CD8-positive, alpha-beta memory T cell (primary cell): Measurements from ENCODE around the gene MEF2A. TPM values are rescaled to one million over a fixed set of nuclear protein-coding genes. Genes with fewer than 3 reads are reported as not detected.
A peak's percentile ranks its signal among the peaks of the same experiment; 100 is the strongest.

Experiments
- CTCF ChIA-PET: fragments of 350-600 bp; sonication (Branson Sonifier 250); formaldehyde crosslinking; loops from one replicate; lab custom pipeline; 2021; ENCODE audit warnings: antibody characterized with exemption; lab: Charles Lee
- POLR2A ChIA-PET: fragments of 350-600 bp; sonication (Branson Sonifier 250); formaldehyde crosslinking; loops from one replicate; lab custom pipeline; 2021; ENCODE audit warnings: antibody characterized with exemption; lab: Charles Lee
- DNase-seq, 5 donors: peaks; one replicate each; pipeline versions ENCODE4 v3.0.0 to v3.0.0-alpha.2; 2020 to 2022; ENCODE audit warnings: mixed read lengths in 1 of 5
- H3K27ac ChIP-seq: one replicate; pipeline ENCODE4 v1.7.0; 2013; ENCODE audit warnings: low read depth, mild to moderate bottlenecking, low read length, moderate library complexity
- H3K27me3 ChIP-seq: 2 replicates; pipeline ENCODE4 v1.7.0; 2013; ENCODE audit warnings: low read length, mild to moderate bottlenecking; ENCODE audit not compliant: insufficient read depth, poor library complexity, severe bottlenecking
- H3K36me3 ChIP-seq: 2 replicates; pipeline ENCODE4 v1.7.0; 2013; ENCODE audit warnings: mild to moderate bottlenecking, low read length, moderate library complexity; ENCODE audit not compliant: insufficient read depth
- H3K4me1 ChIP-seq: 2 replicates; pipeline ENCODE4 v1.7.0; 2013; ENCODE audit warnings: mild to moderate bottlenecking, low read length, moderate library complexity; ENCODE audit not compliant: insufficient read depth
- H3K4me3 ChIP-seq: 2 replicates; pipeline ENCODE4 v1.7.0; 2013; ENCODE audit warnings: mild to moderate bottlenecking, low read length
- H3K9me3 ChIP-seq: 2 replicates; pipeline ENCODE4 v1.7.0; 2013; ENCODE audit warnings: mild to moderate bottlenecking, low read length
- H3K27ac Mint-ChIP-seq, 8 donors: one replicate each; pipeline ENCODE4 v1.8.0; 2020 to 2021; ENCODE audit warnings: mixed read lengths in 8 of 8, mild to moderate bottlenecking in 6 of 8, inconsistent platforms in 3 of 8, moderate library complexity in 3 of 8
- H3K27me3 Mint-ChIP-seq, 2 donors: one replicate each; pipeline ENCODE4 v1.8.0; 2020 to 2021; ENCODE audit warnings: mixed read lengths in 2 of 2, mild to moderate bottlenecking in 1 of 2, moderate library complexity in 1 of 2
- H3K36me3 Mint-ChIP-seq, 3 donors: one replicate each; pipeline ENCODE4 v1.8.0; 2020 to 2021; ENCODE audit warnings: mixed read lengths in 3 of 3, inconsistent platforms in 1 of 3, mild to moderate bottlenecking in 1 of 3
- H3K4me1 Mint-ChIP-seq, 3 donors: one replicate each; pipeline ENCODE4 v1.8.0; 2020 to 2021; ENCODE audit warnings: mixed read lengths in 3 of 3, inconsistent platforms in 1 of 3, mild to moderate bottlenecking in 1 of 3
- H3K4me3 Mint-ChIP-seq, 7 donors: one replicate each; pipeline ENCODE4 v1.8.0; 2020 to 2021; ENCODE audit warnings: mixed read lengths in 7 of 7, mild to moderate bottlenecking in 6 of 7, moderate library complexity in 4 of 7, inconsistent platforms in 2 of 7
- H3K9me3 Mint-ChIP-seq, 5 donors: one replicate each; pipeline ENCODE4 v1.8.0; 2020 to 2022; ENCODE audit warnings: mixed read lengths in 5 of 5, mild to moderate bottlenecking in 3 of 5, moderate library complexity in 2 of 5, inconsistent platforms in 1 of 5
- polyA plus RNA-seq: library from polyadenylated mRNA; unstranded; fragments of 300-500 nt; fragmentation: Illumina TruSeq; gene quantifications from one replicate; pipeline ENCODE4 v1.2.3, GENCODE V29; 2021
- total RNA-seq, 2 experiments: library from RNA; stranded (reverse); gene quantifications; one replicate each; pipeline ENCODE4 v1.2.3, GENCODE V29; 2021

MEF2A gene
- total and polyA plus RNA-seq, 3 experiments from 2014 or later: 15.3 to 22.4 (median 21.1) TPM

- no peaks in the 10 kb centered on the region for H3K4me1 ChIP-seq
- H3K27ac ChIP-seq: no peak overlapping the region
- no peak overlapping the region for H3K27ac Mint-ChIP-seq
- no peak overlapping the region for H3K4me3 ChIP-seq
- H3K36me3 Mint-ChIP-seq: no peaks in the 10 kb centered on the region
- H3K27me3 ChIP-seq: no peaks in the 10 kb centered on the region
- H3K27me3 Mint-ChIP-seq: peaks cover 3 to 18% of the 10 kb centered on the region in 2 donors
- H3K9me3 ChIP-seq: no peaks in the 10 kb centered on the region
- no peaks in the 10 kb centered on the region for H3K36me3 ChIP-seq
- ChIA-PET CTCF (no interaction called here), POLR2A (no interaction called here)
- peaks cover 0 to 3% (median 0%) of the 10 kb centered on the region in 5 donors for H3K9me3 Mint-ChIP-seq
- no peak for DNase-seq
- H3K4me1 Mint-ChIP-seq: no peaks in the 10 kb centered on the region
- no peak overlapping the region for H3K4me3 Mint-ChIP-seq
Measured at GRCh38 chr15:99538261-99538660, 27.5 kb upstream of the MEF2A start.

- no peaks in the 10 kb centered on the region for H3K36me3 Mint-ChIP-seq
- DNase-seq: no peak
- no peak overlapping the region for H3K4me3 Mint-ChIP-seq
- no peak overlapping the region for H3K27ac Mint-ChIP-seq
- H3K9me3 Mint-ChIP-seq: no peaks in the 10 kb centered on the region
- Histone ChIP-seq H3K4me1 (no peaks in the 10 kb centered on the region), H3K27ac (no peak overlapping the region), H3K9me3 (no peaks in the 10 kb centered on the region), H3K36me3 (no peaks in the 10 kb centered on the region), H3K27me3 (no peaks in the 10 kb centered on the region), H3K4me3 (no peak overlapping the region)
- ChIA-PET POLR2A (no interaction called here), CTCF (no interaction called here)
- H3K27me3 Mint-ChIP-seq: peaks cover 3% of the 10 kb centered on the region in 2 donors
- H3K4me1 Mint-ChIP-seq: no peaks in the 10 kb centered on the region
Measured at GRCh38 chr15:99542828-99543227, 23.0 kb upstream of the MEF2A start.

DNA sequence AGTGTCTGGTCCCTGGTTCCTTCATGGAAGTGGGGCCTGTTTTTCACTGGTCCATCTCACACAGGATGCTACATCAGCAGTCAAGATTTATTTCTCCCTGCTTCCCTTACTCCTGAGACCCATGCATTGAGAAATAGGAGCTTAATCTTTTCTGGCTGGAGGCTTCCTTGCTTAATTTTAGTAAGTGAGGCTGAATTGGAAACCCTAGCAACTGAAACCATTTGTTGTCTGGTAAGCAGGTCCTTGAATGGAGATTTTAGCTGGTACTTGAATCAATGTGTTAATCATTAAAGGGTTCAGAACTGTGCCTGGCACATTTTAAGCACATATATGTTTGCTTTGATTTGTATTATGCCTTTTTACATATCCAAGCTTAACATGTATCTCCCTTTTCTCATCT lies 20.2 kb upstream of the MEF2A start:
- no peaks in the 10 kb centered on the region for H3K9me3 ChIP-seq
- no peak overlapping the region for H3K4me3 ChIP-seq
- H3K4me1 Mint-ChIP-seq: no peaks in the 10 kb centered on the region
- no peak overlapping the region for H3K27ac Mint-ChIP-seq
- no peaks in the 10 kb centered on the region for H3K36me3 Mint-ChIP-seq
- no peaks in the 10 kb centered on the region for H3K27me3 ChIP-seq
- H3K27me3 Mint-ChIP-seq: peaks cover 0 to 3% of the 10 kb centered on the region in 2 donors
- CTCF ChIA-PET: no interaction called here
- H3K36me3 ChIP-seq: no peaks in the 10 kb centered on the region
- H3K4me1 ChIP-seq: no peaks in the 10 kb centered on the region
- no peaks in the 10 kb centered on the region for H3K9me3 Mint-ChIP-seq
- POLR2A ChIA-PET: no interaction called here
- H3K4me3 Mint-ChIP-seq: no peak overlapping the region
- no peak overlapping the region for H3K27ac ChIP-seq
- DNase-seq: no peak

DNA sequence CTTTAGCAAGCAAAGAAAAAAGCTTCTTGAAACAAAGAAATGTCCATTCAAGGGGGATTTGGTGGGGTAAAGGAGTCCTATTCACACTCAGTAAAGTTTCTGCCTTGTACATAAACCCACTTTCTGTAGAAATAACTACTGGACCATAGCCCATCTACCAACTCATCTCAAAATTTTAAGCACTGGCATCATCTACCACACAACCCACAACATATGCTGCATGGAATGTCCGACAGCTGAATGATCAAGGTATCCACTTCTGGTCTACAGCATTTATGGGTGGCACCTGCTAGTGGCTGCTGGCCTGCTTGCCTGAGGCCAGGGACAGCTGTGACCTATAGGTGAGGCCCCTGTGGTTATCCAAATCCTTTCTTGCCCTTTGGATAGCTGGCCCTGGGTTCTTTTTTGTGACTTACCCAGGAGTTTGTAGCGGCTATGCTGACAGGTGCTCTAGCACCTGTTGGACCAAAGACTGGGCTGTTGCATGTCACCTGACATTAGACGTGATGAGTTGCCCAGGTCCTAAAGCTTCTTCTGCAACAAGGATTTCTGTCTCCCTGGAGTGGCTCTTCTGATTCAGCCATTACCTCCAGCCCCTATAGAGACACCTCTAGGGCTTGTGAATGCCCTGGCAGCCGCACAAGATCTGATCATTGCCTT lies 19.2 kb upstream of the MEF2A start:
- Mint-ChIP-seq H3K36me3 (no peaks in the 10 kb centered on the region), H3K9me3 (no peaks in the 10 kb centered on the region), H3K4me1 (no peaks in the 10 kb centered on the region), H3K27me3 (peaks cover 0 to 3% of the 10 kb centered on the region in 2 donors), H3K27ac (no peak overlapping the region), H3K4me3 (peak overlapping the region in 1 of 7 donors; percentile 65)
- ChIA-PET CTCF (no interaction called here), POLR2A (no interaction called here)
- no peak overlapping the region for H3K27ac ChIP-seq
- H3K36me3 ChIP-seq: no peaks in the 10 kb centered on the region
- H3K4me3 ChIP-seq: no peak overlapping the region
- no peaks in the 10 kb centered on the region for H3K9me3 ChIP-seq
- no peaks in the 10 kb centered on the region for H3K27me3 ChIP-seq
- no peaks in the 10 kb centered on the region for H3K4me1 ChIP-seq
- DNase-seq: no peak

- Mint-ChIP-seq H3K27ac (no peak overlapping the region), H3K27me3 (peaks cover 0 to 3% of the 10 kb centered on the region in 2 donors), H3K36me3 (no peaks in the 10 kb centered on the region), H3K4me1 (no peaks in the 10 kb centered on the region), H3K9me3 (no peaks in the 10 kb centered on the region), H3K4me3 (no peak overlapping the region)
- H3K4me1 ChIP-seq: no peaks in the 10 kb centered on the region
- no peak for DNase-seq
- no peaks in the 10 kb centered on the region for H3K27me3 ChIP-seq
- H3K36me3 ChIP-seq: no peaks in the 10 kb centered on the region
- H3K4me3 ChIP-seq: no peak overlapping the region
- ChIA-PET POLR2A (no interaction called here), CTCF (no interaction called here)
- H3K27ac ChIP-seq: no peak overlapping the region
- H3K9me3 ChIP-seq: no peaks in the 10 kb centered on the region
Measured at GRCh38 chr15:99547517-99547916, 18.3 kb upstream of the MEF2A start.

GRCh38 chr15:99550077-99550476 lies 15.7 kb upstream of the MEF2A start:
- Histone ChIP-seq H3K27me3 (no peaks in the 10 kb centered on the region), H3K4me1 (no peaks in the 10 kb centered on the region), H3K4me3 (no peak overlapping the region), H3K27ac (no peak overlapping the region), H3K9me3 (no peaks in the 10 kb centered on the region), H3K36me3 (no peaks in the 10 kb centered on the region)
- Mint-ChIP-seq H3K36me3 (no peaks in the 10 kb centered on the region), H3K9me3 (no peaks in the 10 kb centered on the region), H3K4me1 (no peaks in the 10 kb centered on the region), H3K27ac (peak overlapping the region in 1 of 8 donors; percentile 39), H3K4me3 (no peak overlapping the region), H3K27me3 (peaks cover 5 to 6% of the 10 kb centered on the region in 2 donors)
- ChIA-PET CTCF (no interaction called here), POLR2A (no interaction called here)
- no peak for DNase-seq

- peaks cover 5 to 7% of the 10 kb centered on the region in 2 donors for H3K27me3 Mint-ChIP-seq
- no peak overlapping the region for H3K4me3 Mint-ChIP-seq
- no peaks in the 10 kb centered on the region for H3K9me3 Mint-ChIP-seq
- Histone ChIP-seq H3K36me3 (no peaks in the 10 kb centered on the region), H3K27ac (no peak overlapping the region), H3K9me3 (no peaks in the 10 kb centered on the region), H3K27me3 (no peaks in the 10 kb centered on the region), H3K4me3 (no peak overlapping the region), H3K4me1 (no peaks in the 10 kb centered on the region)
- H3K36me3 Mint-ChIP-seq: no peaks in the 10 kb centered on the region
- ChIA-PET CTCF (no interaction called here), POLR2A (no interaction called here)
- H3K27ac Mint-ChIP-seq: no peak overlapping the region
- no peaks in the 10 kb centered on the region for H3K4me1 Mint-ChIP-seq
- no peak for DNase-seq
Measured at GRCh38 chr15:99552111-99552510, 13.7 kb upstream of the MEF2A start.

GRCh38 chr15:99554880-99555488 lies 10.8 kb upstream of the MEF2A start:
- H3K4me3 ChIP-seq: no peak overlapping the region
- H3K9me3 ChIP-seq: no peaks in the 10 kb centered on the region
- Mint-ChIP-seq H3K36me3 (no peaks in the 10 kb centered on the region), H3K27ac (no peak overlapping the region), H3K4me1 (no peaks in the 10 kb centered on the region), H3K4me3 (no peak overlapping the region), H3K27me3 (peaks cover 5 to 7% of the 10 kb centered on the region in 2 donors), H3K9me3 (no peaks in the 10 kb centered on the region)
- no peaks in the 10 kb centered on the region for H3K36me3 ChIP-seq
- H3K27ac ChIP-seq: no peak overlapping the region
- DNase-seq: no peak
- ChIA-PET POLR2A (no interaction called here), CTCF (no interaction called here)
- H3K4me1 ChIP-seq: no peaks in the 10 kb centered on the region
- H3K27me3 ChIP-seq: no peaks in the 10 kb centered on the region
